Measurements from ENCODE around the gene MCF2L2.

- no peak for TF ChIP-seq CTCF (IDR thresholded peaks at IDR 0.05)
- TF ChIP-seq EZH2 (IDR thresholded peaks at IDR 0.05; ENCODE audit: borderline replicate concordance, insufficient read depth, low read depth, low read length, poor library complexity, severe bottlenecking) = no peak
Observed at GRCh38 chr3:183275937-183276336, 152.5 kb downstream of the MCF2L2 start.

All from B cell (primary cell).